Measurements from ENCODE around the gene ADORA1.

DNA sequence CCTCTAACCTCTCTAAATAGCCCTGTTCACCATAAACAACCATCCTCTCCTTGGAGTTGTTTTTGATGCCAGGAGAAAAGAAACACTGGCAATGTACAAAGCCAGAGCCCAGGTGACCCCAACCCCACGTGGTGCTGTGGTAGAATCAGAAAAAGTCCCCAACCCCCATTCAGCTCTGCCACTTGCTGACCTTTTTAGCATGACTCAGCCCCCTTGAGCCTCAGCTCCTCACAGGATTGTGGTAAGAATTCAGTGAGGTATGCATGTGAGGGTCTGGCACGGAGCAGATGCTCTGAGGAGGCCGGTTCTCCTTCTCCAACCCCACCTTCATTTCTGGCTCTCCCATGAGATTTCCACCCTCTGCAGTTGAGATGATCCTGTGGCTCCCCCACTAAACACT, 70.1 kb downstream of the ADORA1 start:
- no peak for TF ChIP-seq POLR2A (IDR thresholded peaks at IDR 0.05; ENCODE audit: low read depth, low read length)
- no peak for TF ChIP-seq TAF1 (IDR thresholded peaks at IDR 0.05; ENCODE audit: borderline replicate concordance, low read depth, low read length)
